HFFc6 (cell line): Measurements from ENCODE around the gene LIF. TPM values are rescaled to one million over a fixed set of nuclear protein-coding genes. Genes with fewer than 3 reads are reported as not detected.

Experiments
- DNase-seq: peaks from one replicate; pipeline ENCODE4 v3.0.0-alpha.2; 2018
- H3K27ac Mint-ChIP-seq: 2 replicates; pipeline ENCODE4 v1.8.0; 2020; ENCODE audit warnings: mild to moderate bottlenecking, mixed read lengths
- H3K27me3 Mint-ChIP-seq: 2 replicates; pipeline ENCODE4 v1.8.0; 2021; ENCODE audit warnings: mild to moderate bottlenecking, moderate library complexity, mixed read lengths; ENCODE audit not compliant: insufficient read depth
- H3K36me3 Mint-ChIP-seq: 2 replicates; pipeline ENCODE4 v1.8.0; 2021; ENCODE audit warnings: low read depth, mixed read lengths
- H3K4me1 Mint-ChIP-seq: 2 replicates; pipeline ENCODE4 v1.8.0; 2020; ENCODE audit warnings: low read depth, mixed read lengths
- H3K4me3 Mint-ChIP-seq: 2 replicates; pipeline ENCODE4 v1.8.0; 2020; ENCODE audit warnings: mild to moderate bottlenecking, moderate library complexity, mixed read lengths
- H3K9me3 Mint-ChIP-seq: 2 replicates; pipeline ENCODE4 v1.8.0; 2020; ENCODE audit warnings: mild to moderate bottlenecking, mixed read lengths
- total RNA-seq, 6 experiments: library from RNA; stranded (reverse); fragmentation: NEBNext Ultra II Directional; extraction: Animal tissue kit (Norgen Biotek cat#: 25700); gene quantifications; 2 replicates in 1 of 6; 3 replicates in 5 of 6; pipeline ENCODE4 v1.2.3, GENCODE V29; 2021
- TF ChIP-seq, protein P1 (sequence below): fragments of 200-600 bp; sonication (generic); IDR thresholded peaks from 2 replicates; pipeline ENCODE4 v1.5.0; 2021; ENCODE audit warnings: antibody characterized with exemption, mild to moderate bottlenecking

LIF gene
- total RNA-seq, 6 experiments from 2014 or later = 0.40 to 2.2 (median 1.1) TPM

DNA sequence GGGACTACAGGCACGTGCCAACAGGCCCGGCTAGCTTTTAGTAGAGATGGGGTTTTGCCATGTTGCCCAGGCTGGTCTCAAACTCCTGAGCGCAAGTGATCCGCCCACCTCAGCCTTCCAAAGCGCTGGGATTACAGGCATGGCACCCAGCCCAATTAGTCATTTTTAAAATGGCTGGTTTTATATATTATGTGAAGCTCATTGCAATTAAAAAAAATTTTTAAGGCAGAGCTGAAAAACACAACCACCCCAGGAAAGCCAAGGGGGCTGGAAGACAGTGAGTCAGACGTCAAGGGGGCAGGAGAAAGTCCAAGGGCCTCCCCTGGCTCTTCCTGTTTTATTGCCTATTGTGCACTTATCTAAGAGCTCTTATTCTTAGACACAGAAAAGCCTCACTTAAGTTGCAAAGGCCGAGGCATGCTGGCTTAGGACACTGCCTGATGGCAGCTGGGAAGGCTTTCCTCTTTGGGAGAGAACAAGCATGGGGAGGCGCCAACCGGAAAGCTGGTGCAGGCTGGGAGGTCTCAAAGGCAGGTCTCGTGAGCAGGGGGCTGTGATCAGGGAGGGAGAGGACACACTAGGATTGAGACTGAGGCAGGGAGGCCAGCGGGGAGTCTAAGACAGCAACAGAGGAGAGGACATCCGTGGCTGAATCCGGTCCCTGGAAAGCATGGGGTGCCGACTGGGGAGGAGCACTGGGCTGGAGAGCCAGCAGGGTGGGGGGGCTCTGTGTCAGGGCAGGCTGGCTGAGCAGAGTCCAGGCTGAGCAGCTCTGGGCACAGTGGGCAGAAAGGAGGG, 31.2 kb upstream of the LIF start:
- no peak overlapping the region for H3K4me3 Mint-ChIP-seq
- H3K27ac Mint-ChIP-seq = peak overlapping the region; percentile 57; the same call in 1 of the 2 replicates
- DNase-seq = peak; percentile 23
- H3K4me1 Mint-ChIP-seq = peaks cover 21% of the 10 kb centered on the region
- TF ChIP-seq, protein P1, sequence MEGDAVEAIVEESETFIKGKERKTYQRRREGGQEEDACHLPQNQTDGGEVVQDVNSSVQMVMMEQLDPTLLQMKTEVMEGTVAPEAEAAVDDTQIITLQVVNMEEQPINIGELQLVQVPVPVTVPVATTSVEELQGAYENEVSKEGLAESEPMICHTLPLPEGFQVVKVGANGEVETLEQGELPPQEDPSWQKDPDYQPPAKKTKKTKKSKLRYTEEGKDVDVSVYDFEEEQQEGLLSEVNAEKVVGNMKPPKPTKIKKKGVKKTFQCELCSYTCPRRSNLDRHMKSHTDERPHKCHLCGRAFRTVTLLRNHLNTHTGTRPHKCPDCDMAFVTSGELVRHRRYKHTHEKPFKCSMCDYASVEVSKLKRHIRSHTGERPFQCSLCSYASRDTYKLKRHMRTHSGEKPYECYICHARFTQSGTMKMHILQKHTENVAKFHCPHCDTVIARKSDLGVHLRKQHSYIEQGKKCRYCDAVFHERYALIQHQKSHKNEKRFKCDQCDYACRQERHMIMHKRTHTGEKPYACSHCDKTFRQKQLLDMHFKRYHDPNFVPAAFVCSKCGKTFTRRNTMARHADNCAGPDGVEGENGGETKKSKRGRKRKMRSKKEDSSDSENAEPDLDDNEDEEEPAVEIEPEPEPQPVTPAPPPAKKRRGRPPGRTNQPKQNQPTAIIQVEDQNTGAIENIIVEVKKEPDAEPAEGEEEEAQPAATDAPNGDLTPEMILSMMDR = no peak
- H3K9me3 Mint-ChIP-seq = no peaks in the 10 kb centered on the region
- no peaks in the 10 kb centered on the region for H3K36me3 Mint-ChIP-seq
- H3K27me3 Mint-ChIP-seq = peaks cover 14% of the 10 kb centered on the region

DNA sequence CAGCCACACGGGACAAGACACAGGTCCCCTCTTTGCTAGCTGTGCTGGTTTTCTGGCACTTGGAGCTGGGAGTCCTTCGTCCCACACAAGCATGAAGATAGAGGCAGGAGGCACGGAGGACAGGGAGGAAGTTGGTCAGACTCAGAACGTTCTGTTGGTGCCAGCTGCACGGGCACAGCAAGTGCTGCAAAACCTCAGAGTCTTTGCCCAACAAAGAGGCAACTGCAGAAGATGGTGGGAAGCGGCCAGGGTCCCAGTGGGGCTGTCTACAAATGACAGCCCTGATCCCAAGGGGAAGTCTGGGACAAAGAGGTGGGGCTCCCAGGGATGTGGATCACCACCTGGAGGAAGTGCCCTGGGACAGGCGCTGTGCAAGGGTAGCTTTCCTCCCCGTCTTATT, 29.5 kb upstream of the LIF start:
- H3K4me1 Mint-ChIP-seq = peaks cover 21% of the 10 kb centered on the region
- peaks cover 18% of the 10 kb centered on the region for H3K27me3 Mint-ChIP-seq
- TF ChIP-seq, protein P1 = no peak
- no peaks in the 10 kb centered on the region for H3K36me3 Mint-ChIP-seq
- H3K27ac Mint-ChIP-seq = no peak overlapping the region
- H3K4me3 Mint-ChIP-seq = no peak overlapping the region
- DNase-seq = no peak
- H3K9me3 Mint-ChIP-seq = no peaks in the 10 kb centered on the region

DNA sequence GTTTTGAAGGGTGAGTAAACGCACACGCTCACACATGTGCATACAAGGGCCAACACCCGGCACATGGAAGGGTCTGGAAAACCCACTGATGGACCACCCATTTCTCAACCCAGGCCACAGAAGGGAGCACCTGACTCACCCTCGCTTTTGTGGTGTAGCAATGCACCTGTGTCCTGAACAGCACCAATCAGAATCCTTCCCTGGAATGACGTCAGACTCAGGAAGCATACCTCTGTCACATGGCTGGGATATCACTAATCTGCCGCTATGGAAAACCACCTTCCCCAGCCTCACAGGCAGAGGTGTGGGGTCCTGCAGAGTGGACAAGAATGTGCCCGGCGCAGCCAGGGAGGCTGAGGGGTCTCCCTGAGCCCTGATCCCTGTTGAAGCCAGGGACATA, 29.1 kb upstream of the LIF start:
- peaks cover 19% of the 10 kb centered on the region for H3K27me3 Mint-ChIP-seq
- no peaks in the 10 kb centered on the region for H3K36me3 Mint-ChIP-seq
- no peak for DNase-seq
- H3K4me1 Mint-ChIP-seq = peaks cover 21% of the 10 kb centered on the region
- no peak overlapping the region for H3K27ac Mint-ChIP-seq
- TF ChIP-seq, protein P1 = no peak
- no peak overlapping the region for H3K4me3 Mint-ChIP-seq
- H3K9me3 Mint-ChIP-seq = no peaks in the 10 kb centered on the region

DNA sequence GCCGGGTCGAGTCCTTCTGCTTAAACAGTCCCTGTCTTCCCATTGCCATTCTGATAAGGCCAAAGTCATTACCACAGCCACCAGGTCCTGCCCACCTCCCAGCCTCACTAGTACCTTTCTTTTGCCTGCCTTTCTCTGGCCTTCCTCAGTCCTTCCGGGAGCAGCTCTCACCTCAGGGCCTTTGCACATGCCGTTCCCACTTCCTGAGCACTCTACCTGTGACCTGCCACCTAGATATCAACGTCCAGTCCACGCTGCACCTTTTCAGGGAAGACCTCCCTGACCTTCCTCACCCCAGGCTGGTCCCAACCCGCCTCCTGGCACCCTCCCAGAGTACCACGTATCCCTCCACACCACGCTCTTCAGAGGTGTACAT, 27.9 kb upstream of the LIF start:
- no peak overlapping the region for H3K27ac Mint-ChIP-seq
- no peaks in the 10 kb centered on the region for H3K36me3 Mint-ChIP-seq
- peaks cover 15% of the 10 kb centered on the region for H3K4me1 Mint-ChIP-seq
- peaks cover 20% of the 10 kb centered on the region for H3K27me3 Mint-ChIP-seq
- no peak for DNase-seq
- no peaks in the 10 kb centered on the region for H3K9me3 Mint-ChIP-seq
- TF ChIP-seq, protein P1 = no peak
- no peak overlapping the region for H3K4me3 Mint-ChIP-seq

DNA sequence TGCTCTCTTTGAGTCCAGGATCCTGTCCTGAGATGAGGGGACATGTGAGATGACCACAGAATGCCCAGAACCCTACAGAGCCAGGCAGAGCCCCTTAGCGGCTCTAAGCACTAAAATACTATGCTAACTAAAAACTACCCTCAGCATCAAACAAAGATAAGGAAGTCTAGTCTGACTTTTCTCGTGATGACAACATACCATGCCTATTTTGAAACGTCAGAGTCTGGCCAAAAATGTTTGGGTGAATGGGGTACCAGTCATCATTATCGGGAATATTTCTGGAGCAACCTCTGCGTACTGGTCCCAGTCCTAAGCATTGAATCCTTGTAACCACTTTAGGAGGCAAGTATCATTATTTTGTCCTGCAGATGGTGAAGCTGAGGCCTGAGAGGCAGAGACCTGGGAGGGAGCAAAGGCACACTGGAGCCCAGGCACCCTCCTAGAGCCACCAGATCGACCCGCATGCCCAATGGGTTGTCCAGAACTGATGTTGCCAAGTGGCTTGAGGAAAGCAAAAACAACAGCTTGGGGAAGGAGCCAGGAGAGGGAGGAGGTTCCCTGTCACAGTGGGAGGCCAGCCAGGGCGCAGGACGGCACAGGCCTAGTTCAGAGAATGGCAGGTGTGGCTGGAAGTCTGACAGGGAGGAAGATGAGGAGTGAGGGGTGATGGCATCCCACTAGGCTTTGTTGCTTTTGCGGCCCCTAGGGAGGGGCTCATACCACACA, 27.3 kb upstream of the LIF start:
- DNase-seq = no peak
- H3K36me3 Mint-ChIP-seq = no peaks in the 10 kb centered on the region
- H3K4me1 Mint-ChIP-seq = peaks cover 15% of the 10 kb centered on the region
- H3K9me3 Mint-ChIP-seq = no peaks in the 10 kb centered on the region
- H3K27ac Mint-ChIP-seq = no peak overlapping the region
- TF ChIP-seq, protein P1 = no peak
- no peak overlapping the region for H3K4me3 Mint-ChIP-seq
- H3K27me3 Mint-ChIP-seq = peaks cover 20% of the 10 kb centered on the region
